Heart left ventricle (tissue), 16 donors: ENCODE data around the gene ODAD3. TPM values are rescaled to one million over a fixed set of nuclear protein-coding genes. Genes with fewer than 3 reads are reported as not detected.
"Not testable (repeated sequence)": the region's sequence is repeated elsewhere in the genome, so short reads cannot be mapped to it uniquely, and the experiment has no call there.

Experiments used
- ATAC-seq, 4 donors: fragments of 200-7000 bp; cut with Tn5 transposase; one replicate each; pipeline ENCODE4 v1.9.1; 2020 to 2022; ENCODE audit warnings: moderate library complexity in 4 of 4, mild to moderate bottlenecking in 3 of 4, moderate number of reproducible peaks in 1 of 4
- DNase-seq, 5 donors: peaks; one replicate each; pipeline ENCODE4 v3.0.0-alpha.2; 2020
- H3K27ac ChIP-seq, 12 donors: fragments of 200-600 bp; sonication (generic) in 4 of 12; one replicate each; pipeline versions ENCODE4 v1.5.0 to v1.8.0; 2016 to 2022; ENCODE audit warnings: mild to moderate bottlenecking in 2 of 12
- H3K27me3 ChIP-seq, 9 donors: fragments of 200-600 bp; sonication (generic) in 2 of 9; one replicate each; pipeline versions ENCODE4 v1.5.1 to v1.8.0; 2016 to 2022; ENCODE audit warnings: mild to moderate bottlenecking in 3 of 9
- H3K36me3 ChIP-seq, 9 donors: fragments of 200-600 bp; sonication (generic) in 2 of 9; one replicate each; pipeline versions ENCODE4 v1.5.0 to v1.8.0; 2018 to 2022; ENCODE audit warnings: mild to moderate bottlenecking in 2 of 9
- H3K4me1 ChIP-seq, 12 donors: fragments of 200-600 bp; sonication (generic) in 4 of 12; one replicate each; pipeline versions ENCODE4 v1.5.0 to v1.8.0; 2016 to 2022; ENCODE audit warnings: mild to moderate bottlenecking in 3 of 12
- H3K4me3 ChIP-seq, 12 donors: fragments of 200-600 bp; sonication (generic) in 4 of 12; one replicate each; pipeline versions ENCODE4 v1.5.0 to v1.8.0; 2017 to 2022; ENCODE audit warnings: mild to moderate bottlenecking in 9 of 12, moderate library complexity in 4 of 12
- H3K9me3 ChIP-seq, 12 donors: fragments of 200-600 bp; sonication (generic) in 4 of 12; one replicate each; pipeline versions ENCODE4 v1.5.0 to v1.8.0; 2016 to 2022; ENCODE audit warnings: mild to moderate bottlenecking in 1 of 12
- POLR2A ChIP-seq, 2 donors: fragments of 450-650 bp; IDR thresholded peaks; one replicate each; pipeline ENCODE4 v1.6.1; 2017; ENCODE audit warnings: antibody characterized with exemption in 2 of 2, mild to moderate bottlenecking in 2 of 2, moderate library complexity in 2 of 2
- WGBS, 4 donors: extraction: QIAGEN DNeasy Blood & Tissue Kit in 2 of 4; methylation state at CpG; one replicate each; pipeline versions ENCODE4 v1.1.5 to v1.1.7; 2013 to 2018; 5-methylcytosine and 5-hydroxymethylcytosine counted together
- intact Hi-C, 10 donors: fragments of 100-400 bp; cut with DNase I; formaldehyde crosslinking; loops; one replicate each; pipeline versions ENCODE4 v1.11.1 to v1.14.2; 2022
- polyA plus RNA-seq, 2 donors: library from polyadenylated mRNA; stranded (reverse); fragments of 200-250 nt; gene quantifications; one replicate each; pipeline ENCODE4 v1.2.3, GENCODE V29; 2013
- total RNA-seq, 9 donors: library from RNA; depleted of rRNA in 2 of 9; stranded (reverse); fragments of >200 nt in 2 of 9; fragmentation: NEBNext Ultra II Directional in 3 of 9; extraction: Animal tissue kit (Norgen Biotek cat#: 25700) in 3 of 9; gene quantifications; one replicate each; pipeline versions ENCODE4 v1.1.0 to v1.2.4, GENCODE V29; 2016 to 2023
- TF ChIP-seq, protein P1 (sequence below), 12 donors: fragments of 200-600 bp; sonication (generic) in 4 of 12; IDR thresholded peaks; one replicate each; pipeline versions ENCODE4 v1.5.0 to v1.8.0; 2018 to 2022; ENCODE audit warnings: antibody characterized with exemption in 12 of 12, mild to moderate bottlenecking in 5 of 12
- donor health status: ischemic (EF 13 %, LVEDD 7.1; RV severe dilation, severe dysfunction).
- donor health status: healthy with polysubstance abuse.
- donor health status: DM: no; HTN: yes; CAD: no.
- donor health status: DM: no; HTN: no; CAD: no.
- donor health status: ischemic (EF 25% LVEDD 6.9; RV normal size, moderate dysfunction).
- donor health status: ischemic (EF 25% LVEDD 5.7; RV mildly dilated, moderate dysfunction).
- donor health status: healthy.
- donor health status: DM: yes; HTN: yes; CAD: no.
- donor health status: ischemic (EF 35%, LVEDD 5.7; RV mildly dilated, moderate dysfunction).
- donor health status: nonischemic (EF 11% LVEDD 7.7; RV severe dilation, severe dysfunction).
- donor health status: DM: yes; HTN: yes; CAD: no.
- donor health status: PGD.
- donor health status: ischemic (EF 29% LVEDD 5.4; RV normal size, mild dysfunction).
- donor health status: nonischemic (EF 23%, LVEDD 6.1; RV moderate dilation, normal function).

ODAD3 gene
- total and polyA plus RNA-seq, 11 donors, result 0.18 to 0.84 (median 0.32) TPM; not detected in 2

DNA sequence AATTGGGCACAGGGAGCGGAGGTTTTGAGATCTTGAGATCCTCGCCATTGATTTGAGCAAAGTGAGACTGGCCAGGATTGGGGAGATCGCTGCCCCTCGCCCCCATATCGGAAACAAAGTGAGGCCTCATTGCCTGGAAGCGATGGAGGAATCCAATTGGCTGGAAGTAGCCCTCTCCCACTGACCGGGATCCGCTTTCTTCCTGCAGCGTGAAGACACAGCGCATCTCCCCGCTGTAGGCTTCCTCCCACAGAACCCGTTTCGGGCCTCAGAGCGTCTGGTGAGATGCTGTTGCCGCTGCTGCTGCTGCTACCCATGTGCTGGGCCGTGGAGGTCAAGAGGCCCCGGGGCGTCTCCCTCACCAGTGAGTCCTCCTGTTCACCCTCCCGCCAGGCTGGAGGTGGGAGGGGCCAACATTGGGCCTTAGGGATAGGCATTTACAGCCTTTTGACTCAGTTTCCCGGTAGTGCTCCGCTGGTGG is 952 bp upstream of the ODAD3 start:
- Histone ChIP-seq H3K9me3 (no peaks in the 10 kb centered on the region), H3K36me3 (peaks cover 0 to 46% (median 36%) of the 10 kb centered on the region in 9 donors), H3K27me3 (no peaks in the 10 kb centered on the region), H3K4me1 (peaks cover 0 to 22% (median 17%) of the 10 kb centered on the region in 12 donors), H3K27ac (peak overlapping the region in 11 of 12 donors; percentile 53 to 86 (median 78)), H3K4me3 (peak overlapping the region; percentile 64 to 90 (median 80))
- TF ChIP-seq POLR2A (IDR thresholded peaks at IDR 0.05), result no peak
- TF ChIP-seq, protein P1, sequence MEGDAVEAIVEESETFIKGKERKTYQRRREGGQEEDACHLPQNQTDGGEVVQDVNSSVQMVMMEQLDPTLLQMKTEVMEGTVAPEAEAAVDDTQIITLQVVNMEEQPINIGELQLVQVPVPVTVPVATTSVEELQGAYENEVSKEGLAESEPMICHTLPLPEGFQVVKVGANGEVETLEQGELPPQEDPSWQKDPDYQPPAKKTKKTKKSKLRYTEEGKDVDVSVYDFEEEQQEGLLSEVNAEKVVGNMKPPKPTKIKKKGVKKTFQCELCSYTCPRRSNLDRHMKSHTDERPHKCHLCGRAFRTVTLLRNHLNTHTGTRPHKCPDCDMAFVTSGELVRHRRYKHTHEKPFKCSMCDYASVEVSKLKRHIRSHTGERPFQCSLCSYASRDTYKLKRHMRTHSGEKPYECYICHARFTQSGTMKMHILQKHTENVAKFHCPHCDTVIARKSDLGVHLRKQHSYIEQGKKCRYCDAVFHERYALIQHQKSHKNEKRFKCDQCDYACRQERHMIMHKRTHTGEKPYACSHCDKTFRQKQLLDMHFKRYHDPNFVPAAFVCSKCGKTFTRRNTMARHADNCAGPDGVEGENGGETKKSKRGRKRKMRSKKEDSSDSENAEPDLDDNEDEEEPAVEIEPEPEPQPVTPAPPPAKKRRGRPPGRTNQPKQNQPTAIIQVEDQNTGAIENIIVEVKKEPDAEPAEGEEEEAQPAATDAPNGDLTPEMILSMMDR (IDR thresholded peaks at IDR 0.05), result no peak
- intact Hi-C loops, result loop anchor here in 6 of 10 donors (1.0 to 10.0 kb wide), 8 partner anchors 49 to 301 kb away; partner anchors contain the start of genes SWSAP1 (in 3 of the 6), EPOR (in 2 of the 6), CCDC159 (in 1 of the 6) and ELAVL3 (in 1 of the 6)
- no peak for ATAC-seq
- 3 to 12% (median 4%) methylated on average over 12 to 21 of the region's 21 CpGs for WGBS, 4 donors
- no peak for DNase-seq

DNA sequence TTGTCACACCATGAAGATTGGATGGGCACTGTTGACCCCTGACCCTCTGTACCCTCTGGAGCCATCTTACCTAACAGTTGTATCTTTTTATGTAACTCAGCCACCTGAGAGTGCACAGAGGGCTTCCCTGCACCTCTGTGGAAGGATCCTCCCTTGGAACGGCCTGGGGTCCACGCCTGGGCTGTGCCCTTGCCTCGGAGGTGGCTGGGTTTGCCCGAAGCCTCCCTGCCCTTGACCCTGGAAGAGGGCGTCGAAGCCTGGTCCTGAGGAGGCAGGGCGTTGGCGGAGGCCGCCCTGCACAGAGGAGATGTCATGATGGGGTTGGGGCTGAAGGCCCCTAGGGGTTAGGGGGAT is 241 bp downstream of the ODAD3 start:
- peaks cover 0 to 34% (median 24%) of the 10 kb centered on the region in 9 donors for H3K36me3 ChIP-seq
- peak overlapping the region in 11 of 12 donors; percentile 20 to 90 (median 78) for H3K4me3 ChIP-seq
- no peak for DNase-seq
- intact Hi-C loops, result loop anchor here in 7 of 10 donors (1.0 to 10.0 kb wide), 8 partner anchors 50 to 300 kb away; partner anchors contain the start of genes EPOR (in 3 of the 7), SWSAP1 (in 3 of the 7), CCDC159 (in 1 of the 7) and ELAVL3 (in 1 of the 7)
- no peak for ATAC-seq
- peak overlapping the region in 11 of 12 donors; percentile 70 to 86 (median 81) for H3K27ac ChIP-seq
- peaks cover 0 to 22% (median 17%) of the 10 kb centered on the region in 12 donors for H3K4me1 ChIP-seq
- TF ChIP-seq POLR2A (IDR thresholded peaks at IDR 0.05), result no peak
- TF ChIP-seq, protein P1 (IDR thresholded peaks at IDR 0.05), result no peak
- no peaks in the 10 kb centered on the region for H3K27me3 ChIP-seq
- H3K9me3 ChIP-seq, result no peaks in the 10 kb centered on the region
- 6 to 10% (median 8%) methylated on average over 7 to 9 of the region's 9 CpGs for WGBS, 4 donors

DNA sequence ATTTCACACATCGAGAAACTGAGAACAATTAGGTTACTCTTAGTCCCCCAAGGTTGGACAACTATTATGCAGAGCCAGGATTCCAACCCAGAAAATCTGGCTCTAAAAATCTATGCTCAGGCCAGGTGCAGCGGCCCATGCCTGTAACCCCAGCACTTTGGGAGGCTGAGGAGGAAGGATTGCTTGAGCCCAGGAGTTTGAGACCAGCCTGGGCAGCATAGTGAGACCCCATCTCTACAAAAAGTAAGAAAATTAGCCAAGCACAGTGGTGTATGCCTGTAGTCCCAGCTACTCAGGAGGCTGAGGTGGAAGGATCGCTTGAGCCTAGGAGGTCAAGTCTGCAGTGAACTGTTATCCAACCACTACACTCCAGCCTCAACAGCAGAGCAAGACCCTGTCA is 1.4 kb downstream of the ODAD3 start:
- ATAC-seq, result not testable (repeated sequence)
- intact Hi-C loops, result loop anchor here in 5 of 10 donors (5.0 to 10.0 kb wide), 5 partner anchors 49 to 299 kb away; partner anchors contain the start of genes EPOR (in 2 of the 5), ELAVL3 (in 1 of the 5) and TSPAN16 (in 1 of the 5)

DNA sequence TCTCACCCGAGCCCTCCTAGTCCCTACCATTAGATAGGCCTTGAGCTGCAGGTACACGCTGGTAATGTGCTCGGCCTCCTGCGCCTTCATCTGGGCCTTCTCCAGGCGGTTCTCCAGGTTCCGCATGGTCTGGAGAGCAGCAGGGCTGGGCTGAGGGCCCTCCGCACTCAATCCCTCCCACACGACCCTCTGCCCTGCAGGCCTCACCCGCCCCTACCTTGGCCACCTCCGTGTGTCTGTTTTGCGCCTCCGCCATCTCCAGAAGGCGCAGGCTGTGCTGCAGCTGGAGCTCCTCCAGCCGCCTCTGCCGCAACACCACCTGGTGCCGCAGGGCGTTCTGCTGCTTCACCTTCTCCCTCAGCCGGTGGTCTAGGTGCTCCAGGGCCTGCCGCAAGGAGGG is 8.3 kb downstream of the ODAD3 start:
- Histone ChIP-seq H3K9me3 (no peaks in the 10 kb centered on the region), H3K27me3 (peaks cover 0 to 26% (median 12%) of the 10 kb centered on the region in 9 donors), H3K36me3 (no peaks in the 10 kb centered on the region), H3K4me3 (no peak overlapping the region), H3K4me1 (peaks cover 4 to 17% (median 10%) of the 10 kb centered on the region in 12 donors), H3K27ac (no peak overlapping the region)
- 90 to 93% (median 91%) methylated on average over 19 of the region's 19 CpGs for WGBS, 4 donors
- no peak for TF ChIP-seq POLR2A (IDR thresholded peaks at IDR 0.05)
- TF ChIP-seq, protein P1 (IDR thresholded peaks at IDR 0.05), result no peak
- no peak for DNase-seq
- ATAC-seq, result no peak
- intact Hi-C loops, result no loop called here

More for the DNA sequence above, 1.4 kb downstream of the ODAD3 start:
- Histone ChIP-seq H3K36me3 (peaks cover 0 to 22% (median 16%) of the 10 kb centered on the region in 9 donors), H3K4me1 (peaks cover 0 to 22% (median 17%) of the 10 kb centered on the region in 12 donors)
- WGBS, 4 donors, result 96 to 100% (median 98%) methylated on average over 1 to 3 of the region's 3 CpGs
- not testable (repeated sequence) for H3K27ac ChIP-seq, H3K4me3 ChIP-seq, H3K9me3 ChIP-seq, DNase-seq, H3K27me3 ChIP-seq
